ENCODE measurements around the gene PCDHGA5.
A peak's percentile ranks its signal among the peaks of the same experiment; 100 is the strongest.

GRCh38 chr5:141330299-141331080, 33.5 kb upstream of the PCDHGA5 start, which contains the start of gene PCDHGA1:
- TF ChIP-seq CTCF (conservative IDR thresholded peaks at IDR 0.05 in 1 of 2, IDR thresholded peaks at IDR 0.05 in 1 of 2; ENCODE audit: low read depth in 1 of 2, low read length in 2 of 2) (peak; percentile 45 to 56), EZH2 (IDR thresholded peaks at IDR 0.05; ENCODE audit: low read length, missing control alignments) (no peak)
